COLO668 (cell line): ENCODE data around the gene SSH3.

ENCODE experiments used
- DNase-seq: peaks from one replicate; lab custom pipeline; 2025; ENCODE audit not compliant: unreplicated experiment; lab: John Stamatoyannopoulos, UW

Gene SSH3

DNA sequence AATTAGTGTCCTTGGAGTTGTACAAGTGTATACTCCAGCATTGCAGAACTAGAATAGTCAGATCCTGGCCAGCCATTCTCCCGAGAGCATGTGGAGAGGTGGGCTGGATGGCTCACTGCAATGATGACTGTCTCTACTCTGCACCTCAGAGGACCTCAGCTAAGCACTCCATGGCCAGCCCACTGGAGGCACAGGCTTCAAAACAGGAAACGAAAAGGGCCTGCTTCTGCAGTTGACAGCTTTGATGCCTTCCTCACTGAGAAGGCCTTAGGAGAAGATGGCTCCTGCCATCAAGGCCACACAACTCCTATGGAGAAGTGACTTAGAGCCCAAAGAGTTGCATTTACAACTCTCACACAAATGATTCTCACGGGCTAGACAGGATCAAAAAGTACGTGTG, 40.9 kb downstream of the SSH3 start:
- no peak for DNase-seq

DNA sequence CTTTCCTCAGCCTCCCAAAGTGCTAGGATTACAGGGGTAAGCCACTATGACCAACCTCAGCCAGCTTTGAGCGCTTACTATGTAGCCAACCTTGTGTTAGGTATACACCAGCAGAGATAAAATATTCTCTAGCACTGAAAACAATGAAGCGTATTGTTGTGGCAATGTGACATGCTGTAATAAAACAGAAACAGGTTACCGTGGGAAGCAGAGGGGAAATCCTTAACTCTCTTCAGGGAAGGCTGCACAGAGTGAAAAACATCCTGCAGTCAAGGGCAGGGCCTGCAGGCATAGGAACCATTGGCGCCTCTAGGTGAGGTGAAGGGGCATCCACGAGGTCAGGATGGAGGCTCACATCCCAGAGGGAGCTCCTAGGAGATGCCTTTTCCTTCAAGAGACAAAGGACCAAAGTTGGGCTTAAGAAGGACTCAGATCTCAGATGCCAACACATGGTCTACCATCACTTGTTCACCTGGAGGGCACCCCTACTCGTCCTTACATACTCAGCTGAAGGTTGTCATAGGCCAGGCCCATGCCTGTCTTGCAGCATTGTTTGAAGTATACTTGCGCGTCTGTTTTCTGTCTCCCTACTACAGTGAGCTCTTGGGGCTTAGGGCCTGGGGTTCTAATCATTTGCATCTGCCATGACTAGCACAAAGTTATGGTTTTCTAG, 42.1 kb downstream of the SSH3 start:
- no peak for DNase-seq

- peak; percentile 9 for DNase-seq
Observed at GRCh38 chr11:67345920-67346819, 42.8 kb downstream of the SSH3 start.

GRCh38 chr11:67347964-67348749, 44.8 kb downstream of the SSH3 start:
- no peak for DNase-seq

DNA sequence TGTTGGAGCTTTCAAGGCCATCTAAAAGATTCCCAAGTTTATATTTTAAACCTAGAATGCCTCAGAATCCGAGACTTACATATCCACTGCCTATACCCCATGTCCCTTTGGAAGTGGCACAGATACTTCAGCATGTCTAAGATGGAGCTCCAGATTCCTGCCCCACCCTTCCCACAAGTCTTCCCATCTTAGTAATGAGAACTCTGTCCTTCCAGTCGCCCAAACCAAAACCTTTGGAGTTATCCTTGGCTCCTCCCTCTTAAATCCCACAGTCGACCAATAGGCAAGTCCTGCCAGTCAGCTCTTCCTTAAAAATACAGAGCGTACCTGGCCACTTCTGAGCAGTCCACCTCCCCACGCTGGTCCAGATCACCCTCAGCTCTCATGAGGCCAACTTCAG, 45.7 kb downstream of the SSH3 start:
- no peak for DNase-seq

DNA sequence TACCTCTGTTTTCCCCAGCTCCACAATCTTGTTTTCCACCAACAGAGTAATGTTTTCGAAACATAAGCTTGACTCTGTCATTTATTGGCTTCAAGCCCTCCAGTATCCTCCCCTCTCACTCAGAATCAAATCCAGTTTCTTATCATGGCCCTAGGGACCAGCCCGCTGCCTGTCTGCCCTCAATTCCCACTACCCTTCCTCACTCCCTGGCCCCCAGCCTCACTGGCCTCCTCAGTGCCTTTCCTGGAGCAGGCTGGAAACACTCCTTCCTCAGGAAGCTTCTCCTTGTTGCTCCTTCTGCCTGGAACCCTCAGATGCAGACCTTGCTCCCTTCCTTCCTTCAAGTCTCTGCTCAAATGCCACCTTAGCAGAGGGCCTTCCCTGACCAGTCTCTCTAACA, 46.1 kb downstream of the SSH3 start:
- DNase-seq, result no peak

GRCh38 chr11:67349928-67350465, 46.7 kb downstream of the SSH3 start:
- no peak for DNase-seq

DNA sequence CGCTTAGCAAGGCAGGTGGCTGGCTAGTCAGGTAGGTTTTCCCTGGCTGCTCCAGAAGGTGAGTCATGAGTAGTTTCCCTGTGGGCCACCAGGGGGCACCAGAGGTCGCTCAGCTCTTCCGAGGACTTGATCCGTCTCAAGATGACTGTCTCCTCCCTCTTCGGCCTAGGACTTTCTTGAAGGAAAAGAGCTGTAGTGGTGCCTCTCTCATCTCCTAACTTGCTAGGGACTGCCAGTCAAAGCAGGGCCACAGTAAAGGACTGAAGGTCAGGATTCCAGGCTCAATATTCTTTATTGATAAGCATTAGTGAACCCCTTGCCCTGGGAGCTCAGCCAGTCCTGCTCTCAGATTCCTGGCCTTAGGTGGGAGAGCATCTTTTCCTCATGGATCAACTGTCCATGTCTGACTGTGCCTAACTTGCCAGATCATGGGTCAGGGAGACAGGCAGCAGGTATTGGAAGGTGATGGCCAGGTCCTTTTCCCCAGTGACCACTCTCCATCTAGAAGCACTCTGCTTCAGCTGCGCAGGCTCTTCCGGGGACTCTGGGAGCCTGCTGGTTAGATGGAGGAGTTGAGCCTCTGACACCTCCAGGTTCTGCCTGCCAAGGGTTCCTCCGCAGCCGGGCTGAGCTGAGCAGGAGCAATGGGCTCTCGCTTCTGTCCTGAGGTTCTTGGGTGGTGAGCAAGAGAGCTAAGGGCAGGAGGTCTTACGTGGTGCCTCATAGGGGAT, 48.1 kb downstream of the SSH3 start:
- DNase-seq, result peak; percentile 64

DNA sequence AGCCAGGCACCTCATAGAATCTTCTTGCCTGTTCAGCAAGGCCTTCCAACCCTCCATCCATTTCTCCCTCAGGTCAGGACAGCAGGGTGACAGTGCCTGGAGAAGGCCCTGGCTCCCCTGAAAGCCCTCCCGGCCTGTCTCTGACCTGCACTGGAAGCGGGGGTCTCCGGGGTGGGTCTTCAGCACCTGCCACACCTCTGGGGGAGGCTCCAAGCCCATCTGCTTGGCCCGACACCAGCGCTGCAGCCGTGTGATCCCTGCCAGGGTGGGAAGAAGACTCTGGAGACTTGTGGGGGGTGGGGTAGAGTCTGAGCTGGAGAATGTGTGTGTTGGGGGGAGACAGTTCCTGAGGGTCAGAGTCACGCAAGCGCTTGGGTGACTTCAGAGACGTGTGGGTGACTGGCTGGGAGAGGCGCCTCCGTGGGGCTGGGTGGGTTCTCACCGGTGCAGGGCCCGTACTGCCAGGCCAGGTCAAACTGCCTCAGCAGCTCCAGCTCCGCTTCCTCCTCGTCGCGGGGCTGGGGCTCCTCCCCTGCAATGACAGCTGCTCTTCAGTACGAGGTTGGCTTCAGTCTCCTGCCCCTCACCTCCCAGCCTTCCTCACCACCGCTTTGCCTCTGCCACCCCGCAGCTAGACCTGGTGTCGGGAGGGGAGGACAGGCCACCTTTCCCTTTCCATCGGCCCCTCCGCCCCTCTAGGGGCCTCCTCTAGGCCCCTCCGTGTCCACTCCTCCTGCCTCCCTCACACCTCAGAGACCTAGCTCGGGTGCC, 49.4 kb downstream of the SSH3 start:
- DNase-seq, result peak; percentile 77

- peak; percentile 95 for DNase-seq
Observed at GRCh38 chr11:67353317-67354074, 50.2 kb downstream of the SSH3 start, which contains the start of gene POLD4. Gene POLD4, minus strand, starts transcription at chr11:67353546. Its CDS starts 147 bp downstream, at chr11:67353399.

DNA sequence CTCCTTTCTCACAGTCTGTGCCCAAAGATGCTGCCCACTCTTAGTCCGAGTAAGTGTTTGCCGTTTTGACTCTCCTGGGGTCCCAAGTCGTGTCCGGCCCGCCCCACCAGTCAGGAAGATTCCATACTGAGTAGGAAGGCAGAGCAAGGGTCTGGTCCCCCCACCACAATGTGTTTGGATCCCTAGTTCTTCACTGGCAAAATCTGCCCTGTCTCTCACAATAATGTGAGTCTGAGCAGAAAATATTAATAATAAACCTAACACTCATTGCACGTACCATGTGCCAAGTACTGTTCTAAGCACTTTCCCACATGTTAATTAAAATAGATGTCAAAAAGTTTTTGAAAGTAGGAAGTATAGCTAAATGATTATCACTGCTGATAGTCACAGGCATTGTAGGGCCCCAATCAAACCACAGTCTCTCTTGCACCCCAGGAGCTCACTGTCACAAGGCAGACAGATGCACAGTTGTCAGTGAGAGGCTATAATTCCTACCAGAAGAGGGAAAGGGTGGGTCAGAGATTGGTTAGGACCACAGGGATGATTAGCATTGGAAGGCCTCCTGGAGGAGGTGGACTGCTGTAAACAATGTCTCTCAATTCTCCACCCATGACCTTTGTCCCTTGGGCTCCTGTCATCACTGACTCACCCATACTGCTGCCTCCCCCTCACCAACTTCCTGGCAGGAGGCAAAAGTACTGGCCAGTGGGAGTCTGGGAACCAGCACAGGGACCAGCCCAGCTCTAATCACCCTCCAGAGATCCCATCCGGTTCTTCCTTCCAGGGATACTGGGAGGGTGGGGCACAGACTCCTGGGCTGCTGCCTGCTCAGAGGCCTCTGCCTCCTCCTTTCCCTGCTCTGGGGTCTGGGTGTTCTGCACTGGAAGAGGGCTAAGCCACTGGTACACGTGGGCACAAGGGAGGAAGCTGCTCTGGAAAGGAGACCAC, 51.0 kb downstream of the SSH3 start:
- DNase-seq, result peak; percentile 31

DNA sequence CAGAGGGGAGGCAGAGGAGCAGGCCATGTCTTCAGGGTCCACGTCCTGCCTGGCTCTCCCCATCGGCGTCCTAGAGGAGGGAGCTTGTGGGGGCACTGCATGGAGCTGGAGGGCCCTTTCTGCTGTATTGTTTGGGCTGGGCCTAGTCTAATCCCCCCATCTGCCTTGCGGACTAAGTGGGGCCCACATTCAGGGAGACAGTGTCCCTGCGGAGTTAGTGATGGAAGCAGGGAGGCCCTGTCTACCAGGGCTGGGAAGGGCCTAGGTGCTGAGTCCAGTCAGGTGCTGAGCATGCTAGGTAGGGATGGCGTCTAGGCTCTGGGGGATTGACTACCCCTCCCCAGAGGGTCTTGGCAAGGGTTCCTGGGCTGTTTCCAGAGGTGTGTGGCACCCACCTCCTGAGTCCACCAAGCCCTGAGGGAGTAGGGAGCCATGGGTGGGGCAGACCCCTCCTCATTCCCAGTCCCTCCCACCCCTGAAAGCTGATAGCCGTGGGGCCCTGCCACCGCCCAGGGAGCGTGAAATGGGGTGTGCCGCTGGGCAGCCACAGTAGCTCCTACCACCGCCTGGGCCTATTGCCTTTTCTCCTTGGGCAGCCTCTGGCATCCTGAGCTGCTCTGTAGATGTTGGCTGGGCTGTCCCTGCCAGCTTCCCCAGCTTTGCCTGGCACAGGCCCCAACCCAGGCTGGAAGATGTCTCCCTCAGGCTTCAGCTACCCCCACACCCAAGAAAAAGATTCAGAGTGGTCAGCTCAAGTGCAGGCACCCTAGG, 51.9 kb downstream of the SSH3 start:
- no peak for DNase-seq

DNA sequence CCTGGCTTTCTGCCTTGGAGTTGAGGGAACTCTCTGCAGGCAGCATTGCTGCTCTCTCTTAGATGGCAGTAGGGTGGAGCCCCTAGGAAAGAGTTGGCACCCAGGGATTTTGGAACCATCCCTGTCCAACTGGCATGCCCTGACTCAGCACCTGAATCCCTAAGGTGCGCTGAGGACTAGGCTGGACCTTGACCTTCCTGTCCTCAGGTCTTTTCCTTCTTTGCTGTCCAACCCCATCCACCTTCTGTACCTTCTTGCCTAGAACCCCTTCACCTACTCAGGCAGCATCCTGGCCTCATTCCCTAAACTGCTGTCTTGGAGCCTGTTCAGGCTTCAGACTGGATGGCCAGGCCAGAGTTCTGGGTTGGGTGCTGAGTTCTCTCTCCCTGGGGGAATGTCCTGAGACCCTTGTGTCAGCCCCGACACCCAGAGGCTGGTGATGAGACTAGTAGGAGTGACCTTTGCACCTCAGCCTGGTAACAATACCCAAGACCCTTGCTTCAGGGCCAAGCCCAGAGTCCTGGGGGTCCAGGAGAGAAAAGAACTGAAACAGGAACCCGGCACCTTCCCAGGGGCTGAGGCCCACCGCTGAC, 52.6 kb downstream of the SSH3 start:
- no peak for DNase-seq

DNA sequence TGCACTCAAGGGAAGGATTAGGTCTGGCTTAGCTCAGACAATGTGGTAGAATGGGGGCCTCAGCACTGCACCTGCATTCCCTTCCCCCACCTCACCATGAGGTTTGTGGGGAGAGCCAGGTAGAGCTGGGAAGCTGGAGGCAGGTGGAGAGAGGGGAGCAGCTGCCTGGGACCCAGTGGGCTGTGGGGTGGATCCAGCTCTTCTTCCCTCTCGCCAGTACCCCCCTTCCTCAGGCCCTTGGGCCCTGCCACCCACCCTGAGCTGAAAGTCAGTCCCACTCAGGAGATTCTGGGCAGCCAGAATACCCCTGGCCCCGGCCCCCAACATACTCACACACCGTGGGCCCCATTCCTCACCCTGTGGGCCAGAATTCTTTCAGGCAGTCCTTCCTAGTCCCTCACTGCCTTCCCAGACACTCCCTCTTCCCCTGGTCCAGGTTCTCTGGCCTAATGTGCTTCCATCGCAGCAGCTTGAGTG, 53.1 kb downstream of the SSH3 start:
- DNase-seq, result no peak

GRCh38 chr11:67356864-67357561, 53.7 kb downstream of the SSH3 start:
- peak; percentile 60 for DNase-seq
